Measurements from ENCODE around the gene KIF23. TPM values are rescaled to one million over a fixed set of nuclear protein-coding genes. Genes with fewer than 3 reads are reported as not detected.

The KIF23 gene
- total and polyA plus RNA-seq, 2 experiments from 2014 or later, result 52.9 to 103 TPM

DNA sequence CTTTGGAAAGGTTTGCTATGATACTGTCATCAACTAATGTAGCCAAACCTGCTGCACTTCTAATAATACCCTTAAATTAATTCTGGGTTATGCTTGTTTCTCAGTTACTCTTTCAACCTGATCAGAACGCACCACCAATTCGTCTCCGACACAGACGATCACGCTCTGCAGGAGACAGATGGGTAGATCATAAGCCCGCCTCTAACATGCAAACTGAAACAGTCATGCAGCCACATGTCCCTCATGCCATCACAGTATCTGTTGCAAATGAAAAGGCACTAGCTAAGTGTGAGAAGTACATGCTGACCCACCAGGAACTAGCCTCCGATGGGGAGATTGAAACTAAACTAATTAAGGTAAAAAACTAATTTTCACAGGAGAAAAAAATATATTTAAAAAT, 30.5 kb downstream of the KIF23 start (continued):
- TF ChIP-seq, protein P1, sequence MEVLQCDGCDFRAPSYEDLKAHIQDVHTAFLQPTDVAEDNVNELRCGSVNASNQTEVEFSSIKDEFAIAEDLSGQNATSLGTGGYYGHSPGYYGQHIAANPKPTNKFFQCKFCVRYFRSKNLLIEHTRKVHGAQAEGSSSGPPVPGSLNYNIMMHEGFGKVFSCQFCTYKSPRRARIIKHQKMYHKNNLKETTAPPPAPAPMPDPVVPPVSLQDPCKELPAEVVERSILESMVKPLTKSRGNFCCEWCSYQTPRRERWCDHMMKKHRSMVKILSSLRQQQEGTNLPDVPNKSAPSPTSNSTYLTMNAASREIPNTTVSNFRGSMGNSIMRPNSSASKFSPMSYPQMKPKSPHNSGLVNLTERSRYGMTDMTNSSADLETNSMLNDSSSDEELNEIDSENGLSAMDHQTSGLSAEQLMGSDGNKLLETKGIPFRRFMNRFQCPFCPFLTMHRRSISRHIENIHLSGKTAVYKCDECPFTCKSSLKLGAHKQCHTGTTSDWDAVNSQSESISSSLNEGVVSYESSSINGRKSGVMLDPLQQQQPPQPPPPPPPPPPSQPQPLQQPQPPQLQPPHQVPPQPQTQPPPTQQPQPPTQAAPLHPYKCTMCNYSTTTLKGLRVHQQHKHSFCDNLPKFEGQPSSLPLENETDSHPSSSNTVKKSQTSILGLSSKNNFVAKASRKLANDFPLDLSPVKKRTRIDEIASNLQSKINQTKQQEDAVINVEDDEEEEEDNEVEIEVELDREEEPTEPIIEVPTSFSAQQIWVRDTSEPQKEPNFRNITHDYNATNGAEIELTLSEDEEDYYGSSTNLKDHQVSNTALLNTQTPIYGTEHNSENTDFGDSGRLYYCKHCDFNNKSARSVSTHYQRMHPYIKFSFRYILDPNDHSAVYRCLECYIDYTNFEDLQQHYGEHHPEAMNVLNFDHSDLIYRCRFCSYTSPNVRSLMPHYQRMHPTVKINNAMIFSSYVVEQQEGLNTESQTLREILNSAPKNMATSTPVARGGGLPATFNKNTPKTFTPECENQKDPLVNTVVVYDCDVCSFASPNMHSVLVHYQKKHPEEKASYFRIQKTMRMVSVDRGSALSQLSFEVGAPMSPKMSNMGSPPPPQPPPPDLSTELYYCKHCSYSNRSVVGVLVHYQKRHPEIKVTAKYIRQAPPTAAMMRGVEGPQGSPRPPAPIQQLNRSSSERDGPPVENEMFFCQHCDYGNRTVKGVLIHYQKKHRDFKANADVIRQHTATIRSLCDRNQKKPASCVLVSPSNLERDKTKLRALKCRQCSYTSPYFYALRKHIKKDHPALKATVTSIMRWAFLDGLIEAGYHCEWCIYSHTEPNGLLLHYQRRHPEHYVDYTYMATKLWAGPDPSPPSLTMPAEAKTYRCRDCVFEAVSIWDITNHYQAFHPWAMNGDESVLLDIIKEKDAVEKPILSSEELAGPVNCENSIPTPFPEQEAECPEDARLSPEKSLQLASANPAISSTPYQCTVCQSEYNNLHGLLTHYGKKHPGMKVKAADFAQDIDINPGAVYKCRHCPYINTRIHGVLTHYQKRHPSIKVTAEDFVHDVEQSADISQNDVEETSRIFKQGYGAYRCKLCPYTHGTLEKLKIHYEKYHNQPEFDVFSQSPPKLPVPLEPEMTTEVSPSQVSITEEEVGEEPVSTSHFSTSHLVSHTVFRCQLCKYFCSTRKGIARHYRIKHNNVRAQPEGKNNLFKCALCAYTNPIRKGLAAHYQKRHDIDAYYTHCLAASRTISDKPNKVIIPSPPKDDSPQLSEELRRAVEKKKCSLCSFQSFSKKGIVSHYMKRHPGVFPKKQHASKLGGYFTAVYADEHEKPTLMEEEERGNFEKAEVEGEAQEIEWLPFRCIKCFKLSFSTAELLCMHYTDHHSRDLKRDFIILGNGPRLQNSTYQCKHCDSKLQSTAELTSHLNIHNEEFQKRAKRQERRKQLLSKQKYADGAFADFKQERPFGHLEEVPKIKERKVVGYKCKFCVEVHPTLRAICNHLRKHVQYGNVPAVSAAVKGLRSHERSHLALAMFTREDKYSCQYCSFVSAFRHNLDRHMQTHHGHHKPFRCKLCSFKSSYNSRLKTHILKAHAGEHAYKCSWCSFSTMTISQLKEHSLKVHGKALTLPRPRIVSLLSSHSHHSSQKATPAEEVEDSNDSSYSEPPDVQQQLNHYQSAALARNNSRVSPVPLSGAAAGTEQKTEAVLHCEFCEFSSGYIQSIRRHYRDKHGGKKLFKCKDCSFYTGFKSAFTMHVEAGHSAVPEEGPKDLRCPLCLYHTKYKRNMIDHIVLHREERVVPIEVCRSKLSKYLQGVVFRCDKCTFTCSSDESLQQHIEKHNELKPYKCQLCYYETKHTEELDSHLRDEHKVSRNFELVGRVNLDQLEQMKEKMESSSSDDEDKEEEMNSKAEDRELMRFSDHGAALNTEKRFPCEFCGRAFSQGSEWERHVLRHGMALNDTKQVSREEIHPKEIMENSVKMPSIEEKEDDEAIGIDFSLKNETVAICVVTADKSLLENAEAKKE (CRISPR knock-in tag; IDR thresholded peaks at IDR 0.05), result no peak
- no peak for TF ChIP-seq EZH2phosphoT487 (IDR thresholded peaks at IDR 0.05; ENCODE audit: unreplicated experiment)

- Histone ChIP-seq H3K4me2 (no peak overlapping the region), H3K4me1 (ENCODE audit: insufficient read depth) (peaks cover 6% of the 10 kb centered on the region; the same call in 1 of the 2 replicates), H3F3A (replicated peaks; ENCODE audit: low read depth) (peaks cover 3% of the 10 kb centered on the region; the same call in 1 of the 2 replicates), H3K4me3 (no peak overlapping the region), H3K79me2 (replicated peaks; ENCODE audit: insufficient read depth) (0 out of 2 replicates have a peak, but pooled peaks cover 5% of the 10 kb centered on the region), H4K20me1 (replicated peaks; ENCODE audit: insufficient read depth) (peaks cover 2% of the 10 kb centered on the region; the same call in 1 of the 2 replicates), H3K27ac (ENCODE audit: low read depth) (no peak overlapping the region), H3K36me3 (ENCODE audit: insufficient read depth) (peaks cover 61% of the 10 kb centered on the region), H2AFZ (no peak overlapping the region), H3K27me3 (ENCODE audit: insufficient read depth) (no peaks in the 10 kb centered on the region), H3K9me2 (ENCODE audit: insufficient read depth) (no peaks in the 10 kb centered on the region)
- ATAC-seq (no peak), DNase-seq (ENCODE audit: low spot score) (no peak)
- Mint-ChIP-seq H3K4me3 (no peak overlapping the region), H3K27ac (no peak overlapping the region), H3K27me3 (ENCODE audit: insufficient read depth, low read depth, poor library complexity) (no peaks in the 10 kb centered on the region), H3K4me1 (peaks cover 3% of the 10 kb centered on the region; the same call in 1 of the 3 replicates), H3K9me3 (no peaks in the 10 kb centered on the region), H3K36me3 (ENCODE audit: low read depth) (peaks cover 67% of the 10 kb centered on the region)
- no peak for TF ChIP-seq CREB1 (CRISPR knock-in tag; IDR thresholded peaks at IDR 0.05; ENCODE audit: low read depth)
- TF ChIP-seq, protein P1 (CRISPR knock-in tag; IDR thresholded peaks at IDR 0.05), result no peak
- TF ChIP-seq EZH2 (IDR thresholded peaks at IDR 0.05; ENCODE audit: low read depth, unreplicated experiment), result no peak
- no peak for TF ChIP-seq STAT1 (IDR thresholded peaks at IDR 0.05; ENCODE audit: unreplicated experiment)
- no peak for TF ChIP-seq ZNF331 (CRISPR knock-in tag; IDR thresholded peaks at IDR 0.05; ENCODE audit: low read depth)
These were observed 32.8 kb downstream of the KIF23 start for GRCh38 chr15:69446953-69447352.

All from GM23338 (cell line).